GM19438 (cell line): ENCODE results near the gene TBC1D1.
"Not testable (repeated sequence)": the region's sequence is repeated elsewhere in the genome, so short reads cannot be mapped to it uniquely, and the experiment has no call there.

Experiments
- ATAC-seq: cut with Tn5 transposase; IDR thresholded peaks from one replicate; pipeline ENCODE4 v1.9.1; 2021; ENCODE audit warnings: low read depth; ENCODE audit not compliant: unreplicated experiment

Gene TBC1D1

GRCh38 chr4:38005637-38006036 lies 114.8 kb downstream of the TBC1D1 start:
- no peak for ATAC-seq

GRCh38 chr4:38007645-38008044 lies 116.8 kb downstream of the TBC1D1 start:
- ATAC-seq, result no peak

GRCh38 chr4:38008571-38009021 lies 117.7 kb downstream of the TBC1D1 start:
- no peak for ATAC-seq

GRCh38 chr4:38009421-38009820 lies 118.5 kb downstream of the TBC1D1 start:
- ATAC-seq, result no peak

- ATAC-seq, result no peak
Measured at GRCh38 chr4:38009949-38010348, 119.1 kb downstream of the TBC1D1 start.

- ATAC-seq, result no peak
Measured at GRCh38 chr4:38011511-38012162, 120.8 kb downstream of the TBC1D1 start.

GRCh38 chr4:38013461-38014366 lies 122.8 kb downstream of the TBC1D1 start:
- no peak for ATAC-seq

GRCh38 chr4:38014421-38014852 lies 123.6 kb downstream of the TBC1D1 start:
- ATAC-seq, result no peak

- ATAC-seq, result no peak
Measured at GRCh38 chr4:38015886-38016515, 125.1 kb downstream of the TBC1D1 start.

- ATAC-seq, result no peak
Measured at GRCh38 chr4:38016698-38017097, 125.8 kb downstream of the TBC1D1 start.

GRCh38 chr4:38017609-38018008 lies 126.7 kb downstream of the TBC1D1 start:
- ATAC-seq, result no peak

- no peak for ATAC-seq
Measured at GRCh38 chr4:38020386-38020785, 129.5 kb downstream of the TBC1D1 start.

GRCh38 chr4:38020961-38021360 lies 130.1 kb downstream of the TBC1D1 start:
- not testable (repeated sequence) for ATAC-seq

- ATAC-seq, result no peak
Measured at GRCh38 chr4:38021751-38022150, 130.9 kb downstream of the TBC1D1 start.

GRCh38 chr4:38023347-38024205 lies 132.7 kb downstream of the TBC1D1 start:
- ATAC-seq, result no peak

GRCh38 chr4:38024206-38024509 lies 133.3 kb downstream of the TBC1D1 start:
- ATAC-seq, result no peak

GRCh38 chr4:38025665-38026064 lies 134.8 kb downstream of the TBC1D1 start:
- no peak for ATAC-seq

GRCh38 chr4:38026158-38026740 lies 135.4 kb downstream of the TBC1D1 start:
- ATAC-seq, result no peak

- ATAC-seq, result no peak
Measured at GRCh38 chr4:38030023-38030422, 139.1 kb downstream of the TBC1D1 start.
